ENCODE results near the gene SHCBP1.
A peak's percentile ranks its signal among the peaks of the same experiment; 100 is the strongest.
"Not testable (repeated sequence)": the region's sequence is repeated elsewhere in the genome, so short reads cannot be mapped to it uniquely, and the experiment has no call there.

SHCBP1 gene

DNA sequence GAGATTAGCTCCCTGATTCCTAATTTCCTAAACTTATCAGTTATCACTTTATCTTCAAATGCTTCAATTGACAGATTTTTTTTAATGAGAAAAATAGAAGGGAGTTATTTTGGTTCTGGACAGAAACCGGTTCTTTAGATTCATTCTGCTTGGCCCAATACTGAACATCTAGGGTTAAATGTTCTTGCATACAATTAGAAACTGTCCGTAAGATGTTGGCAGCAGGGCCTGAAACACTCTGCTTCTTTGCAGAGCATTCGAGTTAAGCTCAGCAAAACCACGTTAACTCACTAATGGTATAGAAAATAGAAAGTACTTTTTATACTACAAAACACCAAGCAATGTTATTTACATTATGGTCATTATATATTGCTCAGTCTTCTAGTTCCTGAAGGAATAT, 7.2 kb downstream of the SHCBP1 start:
- DNase-seq: no peak

DNA sequence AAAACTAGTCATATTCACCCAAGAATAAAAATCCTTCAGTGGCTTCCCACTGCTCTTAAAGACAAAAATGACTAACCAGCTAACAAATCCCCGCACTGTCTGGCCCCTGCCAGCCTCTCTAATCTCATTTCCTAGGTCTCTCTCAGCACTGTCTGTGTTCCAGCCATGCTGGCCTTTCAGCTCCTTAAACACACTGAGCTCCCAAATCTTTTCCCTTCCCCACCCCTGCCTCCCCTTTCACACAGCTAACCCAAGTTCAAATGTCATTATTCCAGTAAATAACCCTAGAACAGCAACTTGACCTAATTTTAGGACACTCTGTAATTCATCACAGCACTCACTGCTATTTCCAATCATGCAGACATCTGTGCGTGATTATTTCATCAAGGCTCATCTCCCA, 7.8 kb downstream of the SHCBP1 start:
- no peak for DNase-seq

- DNase-seq: no peak
Observed at GRCh38 chr16:46612121-46612520, 9.1 kb downstream of the SHCBP1 start.

- DNase-seq: peak; percentile 5
Observed at GRCh38 chr16:46607529-46607928, 13.7 kb downstream of the SHCBP1 start.

DNA sequence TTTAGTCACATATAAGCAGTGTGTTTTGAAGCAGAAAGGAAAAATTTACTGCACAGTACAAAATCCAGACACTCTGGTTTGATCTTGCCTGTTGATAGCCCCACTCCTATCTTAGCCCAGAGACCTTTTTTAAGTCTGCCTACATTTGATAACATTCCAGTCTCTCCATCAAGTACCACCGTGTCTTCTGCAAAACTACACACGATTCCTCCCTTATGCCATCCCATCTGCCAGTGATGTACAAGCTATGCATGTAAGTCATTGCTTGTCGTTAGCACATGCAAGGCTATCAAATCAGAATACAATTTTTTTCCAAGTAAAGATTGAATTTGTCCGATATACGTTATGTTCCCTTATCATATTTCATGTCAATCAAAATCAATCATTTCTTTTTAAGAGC, 14.9 kb downstream of the SHCBP1 start:
- no peak for DNase-seq

DNA sequence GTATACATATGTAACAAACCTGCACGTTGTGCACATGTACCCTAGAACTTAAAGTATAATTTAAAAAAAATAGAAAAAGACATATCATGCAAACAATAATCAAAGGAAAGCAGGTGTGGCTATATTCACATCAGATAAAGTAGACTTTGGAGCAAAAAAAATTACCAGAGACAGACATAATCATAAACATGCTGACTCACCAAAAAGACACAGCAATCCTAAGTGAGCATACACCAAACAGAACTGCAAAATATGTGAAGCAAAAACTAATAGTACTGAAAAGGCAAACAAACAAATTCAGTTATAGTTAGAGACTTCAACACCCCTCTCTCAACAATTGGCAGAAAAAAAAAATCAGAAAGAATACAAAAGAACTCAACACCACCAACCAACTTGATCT, 29.9 kb downstream of the SHCBP1 start:
- no peak for DNase-seq

- no peak for DNase-seq
Observed at GRCh38 chr16:46586011-46586577, 35.1 kb downstream of the SHCBP1 start.

GRCh38 chr16:46583036-46583435, 38.1 kb downstream of the SHCBP1 start:
- DNase-seq: no peak

- no peak for DNase-seq
Observed at GRCh38 chr16:46582313-46582712, 38.9 kb downstream of the SHCBP1 start.

DNA sequence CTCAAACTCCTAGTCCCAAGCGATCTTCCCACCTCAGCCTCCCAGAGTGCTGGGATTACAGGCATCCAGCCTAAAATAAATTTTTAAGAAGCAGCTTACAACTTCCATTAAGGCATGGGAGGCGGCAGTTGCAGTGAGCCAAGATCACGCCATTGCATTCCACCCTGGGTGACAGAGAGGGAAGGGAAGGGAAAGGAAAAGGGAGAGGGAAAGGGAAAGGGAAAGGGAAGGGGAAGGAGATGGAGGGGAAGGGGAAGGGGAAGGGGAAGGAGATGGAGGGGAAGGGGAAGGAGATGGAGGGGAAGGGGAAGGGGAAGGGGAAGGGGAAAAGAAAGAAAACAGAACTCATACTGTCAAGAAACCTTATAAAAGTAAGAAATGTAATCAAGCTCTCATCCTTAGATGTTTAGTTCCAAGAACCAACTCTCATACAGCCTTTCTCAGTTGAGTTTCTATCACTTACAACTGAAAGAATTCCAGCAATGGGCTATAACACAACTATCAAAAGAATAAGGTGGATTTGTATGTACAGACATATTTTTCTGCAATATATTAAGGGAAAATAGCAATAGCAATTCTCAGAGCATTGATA, 43.1 kb downstream of the SHCBP1 start:
- no peak for DNase-seq

DNA sequence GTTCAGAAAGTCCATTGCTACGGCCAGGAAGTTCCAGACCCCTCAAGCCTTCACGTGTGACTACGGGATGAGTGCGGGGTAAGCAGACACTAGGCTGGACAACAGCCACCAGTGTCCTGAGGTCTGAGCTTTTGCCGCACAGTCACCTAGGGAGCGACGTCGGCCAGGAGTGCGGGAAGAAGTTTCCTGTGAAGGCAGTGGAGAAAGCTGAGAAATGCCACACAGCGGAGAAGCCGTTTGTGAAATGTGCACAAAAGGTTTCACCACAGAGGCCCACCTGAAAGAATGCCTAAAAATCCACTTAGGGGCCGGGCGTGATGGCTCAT, 47.4 kb downstream of the SHCBP1 start:
- no peak for DNase-seq

DNA sequence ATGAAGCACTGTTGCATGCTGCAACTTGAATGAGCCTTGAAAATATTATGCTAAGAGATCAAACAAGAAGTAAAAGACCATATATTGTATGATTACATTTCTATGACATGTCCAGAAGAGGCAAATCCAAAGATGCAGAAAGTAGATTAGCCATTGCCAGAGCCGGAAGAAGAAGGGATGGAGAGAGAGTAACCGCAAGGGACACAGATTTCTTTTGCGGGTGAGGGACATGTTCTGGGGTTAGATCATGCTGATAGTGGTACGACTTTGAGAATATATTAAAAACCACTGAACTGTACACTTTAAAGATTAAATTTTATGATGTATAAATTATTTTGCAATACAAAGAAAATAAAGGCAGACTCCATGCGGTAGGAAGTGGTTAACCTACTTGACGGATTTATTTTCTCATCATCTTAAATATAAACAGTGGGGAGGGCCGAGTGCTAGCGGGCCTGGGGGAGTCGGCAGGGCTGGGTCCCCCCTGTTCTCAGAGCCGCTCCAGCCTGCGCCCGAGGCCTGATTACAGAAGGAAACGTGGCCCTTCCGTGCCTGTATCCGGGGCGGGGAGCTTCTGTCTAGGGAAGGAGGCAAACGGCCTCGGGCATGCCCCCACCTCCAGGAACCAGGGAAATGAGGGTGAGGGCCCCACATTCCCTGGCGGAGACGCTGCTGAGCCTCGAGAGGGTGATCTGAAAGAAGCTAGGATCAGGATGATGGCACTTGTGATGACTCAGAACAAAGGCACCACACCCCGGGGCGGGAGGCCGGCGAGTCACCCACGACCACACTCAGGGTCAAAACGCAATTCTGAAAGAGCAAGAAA, 48.0 kb downstream of the SHCBP1 start:
- DNase-seq: no peak

DNA sequence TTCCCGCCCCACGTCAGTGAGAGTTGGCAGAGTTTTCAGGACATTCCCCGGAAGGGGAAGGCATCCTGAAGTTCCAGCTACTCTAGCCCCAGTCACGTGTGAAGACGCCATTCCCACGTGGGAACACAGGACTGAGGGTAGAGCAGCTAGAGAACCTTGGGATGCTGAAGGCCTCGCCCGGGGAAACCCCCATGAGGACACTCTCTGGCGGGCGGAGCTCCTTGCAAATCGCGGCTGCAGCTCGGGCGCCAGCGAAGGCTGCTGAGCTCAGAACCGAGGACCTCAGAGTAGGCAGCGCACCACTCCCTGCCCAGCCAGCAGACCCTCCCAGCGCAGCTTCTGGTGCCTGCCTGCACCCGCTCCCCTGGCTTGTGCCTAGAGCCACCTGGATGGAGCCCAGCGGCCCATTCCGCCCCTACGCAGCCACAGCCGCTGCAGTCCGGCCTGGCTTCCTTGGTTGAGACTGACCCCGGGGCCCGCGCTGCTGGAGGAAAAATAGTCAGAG, 51.9 kb downstream of the SHCBP1 start:
- DNase-seq: no peak

DNA sequence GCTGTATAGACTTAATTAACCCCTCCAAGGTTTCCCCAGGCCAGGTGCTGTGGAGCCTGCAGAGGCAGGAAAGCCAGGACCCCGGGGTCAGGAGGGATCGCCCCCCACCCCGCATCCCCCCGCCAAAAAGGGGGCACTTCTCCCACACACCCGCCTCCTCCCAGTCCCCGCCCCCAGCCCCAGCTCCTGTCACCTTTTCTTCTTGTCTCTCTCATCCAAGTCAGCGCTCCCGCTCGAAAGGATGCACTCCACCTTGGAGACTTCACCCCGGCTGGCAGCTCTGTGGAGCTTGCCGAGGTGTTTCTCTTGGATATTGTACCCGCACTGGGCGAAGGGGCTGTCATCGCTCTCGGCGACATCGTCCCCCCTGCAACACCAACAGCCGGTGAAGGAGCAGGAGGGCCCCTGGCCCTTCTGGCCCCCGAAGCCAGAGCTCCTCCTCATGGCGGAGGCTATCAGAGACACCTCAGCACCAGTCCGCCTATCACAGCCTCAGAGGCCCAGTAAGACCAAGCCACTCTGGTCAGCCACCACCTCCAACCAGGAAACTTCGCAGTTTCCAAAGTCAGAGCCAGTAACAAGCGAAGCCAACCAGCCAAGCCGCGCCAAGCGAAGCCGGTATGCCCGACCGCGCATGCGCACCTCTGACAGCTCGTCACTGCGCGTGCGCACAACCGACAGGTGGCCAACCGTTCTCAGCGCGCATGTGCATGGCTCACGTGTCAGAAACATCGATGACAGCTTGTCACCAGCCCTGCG, 52.5 kb downstream of the SHCBP1 start:
- DNase-seq: no peak

DNA sequence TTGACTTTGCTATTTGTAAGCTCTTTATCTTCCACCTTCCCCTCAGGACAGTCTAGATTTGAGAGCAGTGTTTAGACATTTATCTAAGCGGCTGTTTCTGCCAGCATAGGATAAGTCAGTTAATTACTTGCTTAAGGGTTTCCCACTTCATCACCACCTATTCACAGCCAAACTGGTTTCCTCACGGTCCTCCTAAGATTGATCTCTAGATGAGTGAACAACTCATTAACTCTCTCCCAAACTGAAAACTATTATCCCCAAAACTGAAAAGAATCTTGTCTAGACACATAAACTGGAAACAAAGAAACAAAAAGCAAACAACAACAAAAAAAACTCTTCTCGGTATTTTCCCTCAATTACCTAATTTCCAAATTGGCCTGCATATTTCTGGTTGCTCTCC, 58.2 kb downstream of the SHCBP1 start:
- DNase-seq: no peak

- no peak for DNase-seq
Observed at GRCh38 chr16:46558018-46558417, 63.2 kb downstream of the SHCBP1 start.

GRCh38 chr16:46555951-46556350, 65.2 kb downstream of the SHCBP1 start:
- DNase-seq: no peak

DNA sequence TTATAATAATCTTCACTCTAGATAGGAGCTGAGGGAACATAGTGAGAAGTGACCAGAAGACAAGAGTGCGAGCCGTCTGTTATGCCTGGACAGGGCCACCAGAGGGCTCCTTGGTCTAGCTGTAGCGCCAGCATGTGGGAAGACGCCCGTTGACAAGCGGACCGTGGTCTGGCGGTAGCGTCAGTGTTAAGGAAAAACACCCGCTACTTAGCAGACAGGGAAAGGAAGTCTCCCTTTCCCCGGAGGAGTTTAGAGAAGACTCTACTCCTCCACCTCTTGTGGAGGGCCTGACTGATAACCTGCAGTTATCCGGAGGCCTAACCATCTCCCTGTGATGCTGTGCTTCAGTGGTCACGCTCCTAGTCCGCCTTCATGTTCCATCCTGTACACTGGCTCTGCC, 66.7 kb downstream of the SHCBP1 start:
- DNase-seq: not testable (repeated sequence)

DNA sequence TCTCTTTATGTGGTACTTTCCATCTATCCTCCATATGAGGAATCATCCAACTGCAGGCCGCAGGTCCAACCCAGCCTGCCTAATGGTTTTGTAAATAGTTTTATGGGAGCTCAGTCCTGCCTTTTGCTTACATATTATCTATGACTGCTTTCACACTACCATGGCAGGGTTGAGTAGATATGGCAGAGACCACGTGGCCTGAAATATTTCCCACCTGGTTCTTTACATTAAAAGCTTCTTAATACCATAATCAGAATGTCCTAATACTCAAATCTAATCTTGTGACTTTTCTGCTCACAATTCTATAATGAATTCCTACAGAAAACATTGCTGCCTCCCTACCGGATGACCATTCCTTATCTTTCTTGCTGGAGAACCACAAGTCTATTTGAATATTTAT, 71.7 kb downstream of the SHCBP1 start:
- DNase-seq: no peak

Measured in amniotic stem cell (primary cell).